ENCODE data around the gene A3GALT2.

DNA sequence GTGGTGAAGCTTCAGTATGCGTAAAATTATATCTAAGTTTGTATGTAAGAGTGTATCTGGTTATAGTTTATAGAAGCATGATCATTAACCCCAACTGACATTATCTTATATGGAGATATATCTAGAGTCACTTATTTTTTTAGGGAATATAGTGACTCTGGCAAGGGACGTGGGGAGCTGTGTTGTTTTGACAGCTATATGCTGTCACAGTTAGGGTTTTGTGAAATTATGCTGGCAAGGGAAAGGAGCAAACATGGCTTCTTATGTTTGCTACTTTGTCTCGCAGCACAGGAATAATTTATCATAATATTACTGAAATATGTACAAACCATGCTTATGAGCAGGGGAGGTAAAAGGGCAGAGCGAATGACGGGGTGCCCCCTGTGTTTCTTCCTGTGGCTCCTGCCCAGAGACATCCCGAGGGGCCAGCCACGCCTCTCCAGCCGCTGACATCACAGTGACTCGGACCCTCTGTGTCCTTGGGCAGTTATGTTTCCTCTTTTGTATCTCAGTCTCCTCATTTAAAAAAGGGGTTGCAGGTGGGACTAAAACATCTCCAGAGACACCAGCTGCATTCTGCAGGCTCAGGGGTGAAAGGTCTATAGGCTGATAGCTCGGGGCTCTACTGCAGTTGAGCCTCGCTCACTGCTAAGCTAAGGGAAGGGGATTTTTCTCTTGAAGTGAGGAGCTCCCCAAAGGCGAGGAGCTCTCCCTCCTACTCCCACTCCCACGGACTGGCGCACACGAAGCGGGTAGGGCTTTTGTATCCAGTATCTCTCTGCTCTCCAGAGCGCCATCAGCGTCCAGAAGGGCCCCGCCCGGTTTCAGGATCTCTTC is 14.9 kb downstream of the A3GALT2 start:
- TF ChIP-seq GATA3 (IDR thresholded peaks at IDR 0.05; ENCODE audit: low read depth, low read length) (no peak), GATA2 (IDR thresholded peaks at IDR 0.05; ENCODE audit: low read depth, low read length) (no peak)
